Activated CD8-positive, alpha-beta T cell treated with anti-CD3 and anti-CD28 coated beads, Interleukin-2, amount 10 ng/mL, durations not matched to agents 7 days and 5 days (primary cell): ENCODE data around the gene TTC12. TPM values are rescaled to one million over a fixed set of nuclear protein-coding genes. Genes with fewer than 3 reads are reported as not detected.

ENCODE experiments used
- ATAC-seq: fragments of 150-1000 bp; cut with Tn5 transposase; one replicate; pipeline ENCODE4 v1.10.0; 2021; ENCODE audit warnings: moderate library complexity
- CTCF ChIA-PET: fragments of 350-600 bp; sonication (Branson Sonifier 250); formaldehyde crosslinking; loops from one replicate; lab custom pipeline; 2021; ENCODE audit warnings: antibody characterized with exemption; lab: Charles Lee
- POLR2A ChIA-PET: fragments of 350-600 bp; sonication (Branson Sonifier 250); formaldehyde crosslinking; loops from one replicate; lab custom pipeline; 2021; ENCODE audit warnings: antibody characterized with exemption; lab: Charles Lee
- DNase-seq: peaks from one replicate; pipeline ENCODE4 v3.0.0-alpha.2; 2020
- H3K27ac Mint-ChIP-seq: one replicate; pipeline ENCODE4 v1.8.0; 2021; ENCODE audit warnings: mild to moderate bottlenecking, mixed read lengths
- H3K27me3 Mint-ChIP-seq: one replicate; pipeline ENCODE4 v1.8.0; 2021; ENCODE audit warnings: low read depth, mixed read lengths
- H3K36me3 Mint-ChIP-seq: one replicate; pipeline ENCODE4 v1.8.0; 2021; ENCODE audit warnings: low read depth, mixed read lengths
- H3K4me1 Mint-ChIP-seq: one replicate; pipeline ENCODE4 v1.8.0; 2021; ENCODE audit warnings: low read depth, mixed read lengths
- H3K4me3 Mint-ChIP-seq: one replicate; pipeline ENCODE4 v1.8.0; 2021; ENCODE audit warnings: mild to moderate bottlenecking, mixed read lengths
- H3K9me3 Mint-ChIP-seq: one replicate; pipeline ENCODE4 v1.8.0; 2022; ENCODE audit warnings: mixed read lengths; ENCODE audit not compliant: insufficient read depth
- total RNA-seq, 2 experiments: library from RNA; stranded (reverse); gene quantifications; one replicate each; pipeline ENCODE4 v1.2.3, GENCODE V29; 2021

TTC12 gene
- total RNA-seq, 2 experiments from 2014 or later, result 4.5 to 5.2 TPM

DNA sequence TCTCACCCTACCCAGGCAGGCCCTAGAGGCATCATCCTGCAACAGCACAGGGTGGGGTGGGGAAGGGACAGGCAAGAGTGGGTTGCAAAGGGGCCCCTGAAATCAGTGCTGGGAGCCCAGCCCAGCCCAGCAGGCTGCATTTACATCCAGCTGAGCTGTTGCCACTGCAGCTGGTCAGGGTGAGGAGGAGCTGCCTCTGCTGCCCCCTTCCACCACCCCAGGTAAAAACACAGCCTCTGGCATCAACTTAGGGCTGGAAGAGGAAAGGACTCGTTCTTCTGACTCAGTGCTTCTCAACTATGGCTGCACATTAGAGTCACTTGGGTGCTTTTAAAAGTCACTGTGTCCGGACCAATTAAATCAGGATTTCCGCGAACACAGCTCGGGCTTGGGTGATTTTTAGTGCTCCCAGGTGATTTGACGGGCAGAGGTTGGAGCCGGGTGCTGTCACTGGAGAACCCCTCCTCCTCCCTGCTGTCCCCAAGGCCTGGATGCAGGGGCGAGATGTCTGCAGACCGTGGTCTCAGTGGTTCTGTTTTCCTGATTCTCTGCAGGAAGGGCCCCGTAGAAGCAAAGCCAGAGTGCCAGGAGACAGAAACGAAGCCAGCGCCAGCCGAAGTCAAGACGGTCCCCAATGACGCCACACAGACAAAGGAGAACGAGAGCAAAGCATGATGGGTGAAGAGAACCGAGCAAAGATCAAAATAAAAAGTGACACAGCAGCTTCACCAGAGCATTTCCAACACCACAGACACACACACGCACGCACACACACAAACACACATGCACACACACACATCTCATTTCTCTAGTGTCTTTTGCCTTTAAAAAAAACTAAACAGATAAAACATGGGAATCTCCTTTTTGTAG lies 39.4 kb upstream of the TTC12 start:
- CTCF ChIA-PET, result interaction anchor here (0.9 kb wide), 1 partner anchor 15 kb away, joined by 3 read pairs; no protein-coding TSS in a partner anchor
- Mint-ChIP-seq H3K4me1 (no peaks in the 10 kb centered on the region), H3K36me3 (no peaks in the 10 kb centered on the region), H3K27ac (no peak overlapping the region), H3K4me3 (no peak overlapping the region), H3K9me3 (no peaks in the 10 kb centered on the region), H3K27me3 (no peaks in the 10 kb centered on the region)
- ATAC-seq (no peak), DNase-seq (no peak)
- POLR2A ChIA-PET, result no interaction called here

DNA sequence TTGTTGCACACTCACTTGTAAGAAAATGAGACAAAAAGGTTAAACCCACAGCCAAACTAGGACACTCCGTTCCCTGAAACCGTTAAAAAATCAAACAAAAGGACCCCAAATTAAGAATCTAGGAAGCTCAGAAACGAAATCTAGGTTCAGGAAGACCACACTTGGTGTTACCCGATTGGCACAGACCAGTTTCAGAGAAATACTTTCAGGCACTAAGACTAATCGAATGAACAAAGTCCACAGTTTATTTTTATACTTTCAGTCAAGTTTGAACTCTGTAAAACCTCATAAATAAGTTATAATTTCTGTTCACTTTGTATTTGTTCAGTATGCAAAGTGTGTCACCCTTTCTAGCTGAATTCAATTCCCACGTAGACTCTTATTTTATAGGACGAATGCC lies 38.8 kb upstream of the TTC12 start:
- no peaks in the 10 kb centered on the region for H3K9me3 Mint-ChIP-seq
- POLR2A ChIA-PET, result no interaction called here
- no peaks in the 10 kb centered on the region for H3K4me1 Mint-ChIP-seq
- no peak for ATAC-seq
- H3K36me3 Mint-ChIP-seq, result no peaks in the 10 kb centered on the region
- no peaks in the 10 kb centered on the region for H3K27me3 Mint-ChIP-seq
- H3K4me3 Mint-ChIP-seq, result no peak overlapping the region
- H3K27ac Mint-ChIP-seq, result no peak overlapping the region
- CTCF ChIA-PET, result interaction anchor here (0.9 kb wide), 1 partner anchor 14 kb away, joined by 3 read pairs; no protein-coding TSS in a partner anchor
- no peak for DNase-seq

DNA sequence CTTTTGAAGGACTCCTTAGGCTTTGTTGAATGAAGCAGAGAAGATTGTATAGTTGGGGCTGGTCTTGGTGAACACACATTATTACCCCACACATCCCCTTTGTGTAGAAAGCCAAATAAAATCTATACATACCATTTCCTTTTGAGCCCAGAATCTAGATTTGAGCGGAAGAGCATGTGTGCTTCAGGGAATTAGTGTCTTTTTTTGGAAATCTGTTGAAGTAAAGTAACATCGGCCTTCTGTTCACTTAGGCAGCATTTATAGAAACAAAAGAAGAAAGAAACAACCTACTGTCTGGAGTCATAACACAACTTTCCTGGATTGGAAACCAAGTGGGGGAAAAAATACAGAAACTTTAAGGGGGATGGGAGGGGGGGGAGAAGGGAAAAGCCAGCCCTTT lies 37.9 kb upstream of the TTC12 start:
- no peaks in the 10 kb centered on the region for H3K36me3 Mint-ChIP-seq
- no peak for ATAC-seq

DNA sequence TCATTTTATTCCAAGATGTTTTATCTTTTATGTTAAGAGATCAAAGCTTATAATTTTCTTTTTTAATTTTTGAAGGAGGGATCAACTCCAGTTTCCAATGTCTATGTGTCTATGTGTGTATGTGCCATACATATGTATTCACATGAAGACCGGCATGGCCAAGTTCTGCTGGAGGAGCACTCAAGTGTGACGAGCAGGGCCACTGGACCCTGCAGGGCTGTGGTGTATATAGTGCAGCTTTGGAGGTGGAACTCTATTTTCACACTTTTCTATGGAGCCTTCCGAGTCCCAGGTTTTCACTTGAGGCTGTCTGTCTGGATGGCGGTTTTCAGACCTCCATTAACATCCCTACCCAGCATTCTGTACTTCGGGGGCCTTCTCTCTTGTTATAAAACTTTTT lies 36.5 kb upstream of the TTC12 start:
- Mint-ChIP-seq H3K36me3 (no peaks in the 10 kb centered on the region), H3K4me3 (no peak overlapping the region), H3K27ac (no peak overlapping the region), H3K4me1 (no peaks in the 10 kb centered on the region), H3K27me3 (no peaks in the 10 kb centered on the region), H3K9me3 (no peaks in the 10 kb centered on the region)
- POLR2A ChIA-PET, result no interaction called here
- DNase-seq (no peak), ATAC-seq (no peak)
- CTCF ChIA-PET, result no interaction called here

More for the DNA sequence above, 37.9 kb upstream of the TTC12 start:
- CTCF ChIA-PET, result no interaction called here
- Mint-ChIP-seq H3K9me3 (no peaks in the 10 kb centered on the region), H3K27me3 (no peaks in the 10 kb centered on the region), H3K4me3 (no peak overlapping the region), H3K4me1 (no peaks in the 10 kb centered on the region), H3K27ac (no peak overlapping the region)
- DNase-seq, result no peak
- POLR2A ChIA-PET, result no interaction called here

DNA sequence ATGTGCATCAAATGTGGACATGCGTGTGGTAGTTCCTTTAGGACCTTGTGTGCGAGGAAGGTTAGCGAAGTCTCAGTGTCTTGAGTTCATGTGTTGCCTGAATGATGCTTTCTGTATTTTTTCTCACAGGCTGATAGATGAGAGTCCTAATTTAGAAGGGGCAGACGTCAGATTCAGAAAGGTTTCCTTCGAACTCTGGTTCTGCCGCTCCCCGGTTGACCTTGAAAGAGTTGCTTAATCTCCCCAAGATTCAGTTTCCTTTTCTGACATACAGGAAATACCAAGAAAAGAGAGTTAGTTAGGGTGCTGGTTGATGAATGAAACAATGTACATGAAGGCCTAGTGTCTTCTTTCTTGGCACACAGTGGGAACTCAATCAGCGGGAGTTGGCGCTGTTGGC lies 35.9 kb upstream of the TTC12 start:
- Mint-ChIP-seq H3K4me3 (no peak overlapping the region), H3K4me1 (no peaks in the 10 kb centered on the region), H3K27me3 (no peaks in the 10 kb centered on the region), H3K27ac (no peak overlapping the region), H3K36me3 (no peaks in the 10 kb centered on the region), H3K9me3 (no peaks in the 10 kb centered on the region)
- POLR2A ChIA-PET, result no interaction called here
- CTCF ChIA-PET, result no interaction called here
- ATAC-seq (no peak), DNase-seq (no peak)

DNA sequence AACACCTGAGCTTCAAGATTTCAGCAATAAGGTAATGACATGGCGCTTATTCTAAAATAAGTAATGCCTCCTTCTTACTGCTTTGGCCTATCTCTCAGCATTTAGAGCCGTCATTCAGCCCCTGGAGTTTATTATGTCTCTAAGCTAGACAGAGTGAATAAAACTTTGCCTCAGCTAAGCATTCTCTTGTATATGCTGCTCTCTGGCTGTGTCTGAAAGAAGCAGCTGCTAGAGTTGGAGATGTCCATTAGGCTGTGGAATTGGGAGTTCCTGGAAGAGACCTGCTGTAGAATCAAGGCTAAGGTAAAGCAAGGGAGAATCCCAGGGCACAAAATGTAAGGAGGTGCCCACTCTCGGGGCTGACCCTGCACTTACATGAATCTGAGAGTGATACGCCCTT lies 35.5 kb upstream of the TTC12 start:
- CTCF ChIA-PET, result no interaction called here
- no peak for ATAC-seq
- Mint-ChIP-seq H3K4me1 (no peaks in the 10 kb centered on the region), H3K4me3 (no peak overlapping the region), H3K9me3 (no peaks in the 10 kb centered on the region), H3K27me3 (no peaks in the 10 kb centered on the region), H3K36me3 (no peaks in the 10 kb centered on the region), H3K27ac (no peak overlapping the region)
- DNase-seq, result no peak
- POLR2A ChIA-PET, result no interaction called here

DNA sequence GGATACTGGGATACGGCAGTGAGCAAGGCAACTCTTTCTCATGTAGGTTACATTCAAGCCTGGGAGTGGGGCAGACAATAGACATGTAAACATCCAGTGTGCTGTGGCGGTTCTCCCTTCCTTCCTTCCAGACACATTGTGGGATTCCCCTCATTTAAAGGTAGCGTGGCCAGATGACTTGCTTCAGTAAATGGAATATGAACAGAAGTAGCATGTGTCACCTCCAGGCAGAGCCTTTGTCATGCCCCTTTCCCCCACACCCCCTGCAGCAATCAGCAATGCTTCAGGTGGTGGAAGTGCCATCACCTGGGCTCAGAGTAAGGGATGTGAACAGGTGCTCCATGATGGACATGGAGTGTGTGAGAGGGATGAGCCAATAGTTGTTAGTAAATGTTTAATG lies 34.8 kb upstream of the TTC12 start:
- Mint-ChIP-seq H3K36me3 (no peaks in the 10 kb centered on the region), H3K27me3 (no peaks in the 10 kb centered on the region), H3K4me3 (no peak overlapping the region), H3K9me3 (no peaks in the 10 kb centered on the region), H3K4me1 (no peaks in the 10 kb centered on the region), H3K27ac (no peak overlapping the region)
- ATAC-seq (no peak), DNase-seq (no peak)
- POLR2A ChIA-PET, result no interaction called here
- CTCF ChIA-PET, result no interaction called here

DNA sequence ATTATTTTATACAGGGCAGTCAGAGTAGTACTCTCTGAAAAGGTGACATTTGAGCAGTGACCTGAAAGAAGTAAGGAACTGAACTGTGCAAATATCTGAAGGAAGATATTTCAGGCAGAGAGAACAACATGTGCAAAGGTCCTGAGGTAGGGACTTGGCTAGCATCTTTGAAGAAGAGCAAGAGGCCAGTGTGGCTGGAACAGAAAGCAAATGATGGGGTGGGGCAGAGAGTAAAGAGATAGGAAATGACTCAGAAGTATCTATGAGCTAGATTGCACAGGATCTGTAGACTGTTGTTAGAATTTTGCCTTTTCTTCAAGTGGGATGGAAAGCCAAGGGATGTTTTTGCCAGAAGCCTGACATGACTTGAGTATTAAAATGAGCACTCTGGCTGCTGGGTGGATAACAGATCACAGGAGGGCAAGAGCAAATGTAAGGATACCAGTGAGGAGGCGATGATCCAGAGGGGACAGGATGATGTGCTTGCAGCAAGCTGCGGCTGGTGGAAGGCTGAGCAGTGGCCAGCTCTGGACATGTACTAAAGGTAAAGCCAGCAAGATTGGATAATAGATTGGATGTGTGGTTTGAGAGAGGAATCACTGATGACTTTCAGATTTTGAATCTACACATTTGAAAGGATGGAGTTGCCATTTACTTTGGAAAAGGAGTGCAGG lies 33.2 kb upstream of the TTC12 start:
- Mint-ChIP-seq H3K4me3 (no peak overlapping the region), H3K4me1 (no peaks in the 10 kb centered on the region), H3K27me3 (no peaks in the 10 kb centered on the region), H3K36me3 (no peaks in the 10 kb centered on the region), H3K27ac (no peak overlapping the region), H3K9me3 (no peaks in the 10 kb centered on the region)
- ATAC-seq (no peak), DNase-seq (no peak)
- POLR2A ChIA-PET, result no interaction called here
- CTCF ChIA-PET, result no interaction called here

DNA sequence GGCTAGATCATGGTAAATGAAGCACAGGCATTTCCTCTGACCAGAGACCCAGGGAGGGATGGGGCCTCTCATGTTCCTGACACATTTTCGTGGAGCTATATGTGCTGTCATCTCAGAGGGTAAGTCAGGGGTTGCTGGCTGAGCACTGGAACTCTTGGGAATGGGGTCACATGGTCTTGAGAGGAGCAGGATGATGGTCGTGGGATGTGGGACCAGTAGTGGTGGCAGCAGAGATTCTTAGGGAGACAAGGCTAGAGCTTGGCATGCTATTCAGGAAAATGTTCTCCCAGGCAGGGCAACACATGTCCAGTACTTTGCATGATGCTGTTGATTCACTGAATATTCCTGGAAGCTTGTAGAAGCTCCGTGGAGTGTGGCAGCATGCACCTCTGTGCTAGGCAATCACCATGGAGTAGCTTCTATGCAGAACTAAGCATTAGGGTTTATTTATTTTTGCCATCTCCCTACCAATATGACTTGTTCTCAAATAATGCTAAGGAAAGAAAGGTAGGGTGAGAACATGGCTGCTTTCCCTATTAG lies 31.4 kb upstream of the TTC12 start:
- ChIA-PET POLR2A (no interaction called here), CTCF (interaction anchor here (1.0 kb wide), 1 partner anchor 695 kb away, joined by 4 read pairs; no protein-coding TSS in a partner anchor)
- no peak overlapping the region for H3K27ac Mint-ChIP-seq
- H3K4me3 Mint-ChIP-seq, result no peak overlapping the region
- DNase-seq, result no peak
- no peaks in the 10 kb centered on the region for H3K9me3 Mint-ChIP-seq
- ATAC-seq, result no peak
- H3K4me1 Mint-ChIP-seq, result no peaks in the 10 kb centered on the region
- no peaks in the 10 kb centered on the region for H3K36me3 Mint-ChIP-seq
- no peaks in the 10 kb centered on the region for H3K27me3 Mint-ChIP-seq

DNA sequence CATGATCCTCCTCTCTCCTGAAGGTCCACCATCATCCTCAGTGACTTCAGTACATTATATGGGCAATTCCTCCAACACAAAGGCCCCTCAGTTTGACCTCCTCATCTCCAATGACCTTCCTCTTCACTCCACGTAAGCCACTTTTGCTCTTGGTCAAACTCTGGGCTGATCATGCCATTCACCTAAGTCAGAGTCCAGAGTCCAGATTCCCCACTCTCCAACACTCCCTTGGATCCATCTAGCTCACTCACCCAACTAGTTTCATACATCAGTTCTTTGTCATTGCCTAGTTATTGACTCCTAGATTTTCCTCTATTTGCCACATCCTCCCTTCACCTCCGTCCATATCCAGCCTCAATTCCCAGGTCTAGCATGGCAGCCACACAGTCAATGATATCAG lies 30.5 kb upstream of the TTC12 start:
- H3K4me3 Mint-ChIP-seq, result no peak overlapping the region
- DNase-seq, result no peak
- no peak for ATAC-seq
- H3K27me3 Mint-ChIP-seq, result no peaks in the 10 kb centered on the region
- CTCF ChIA-PET, result no interaction called here
- POLR2A ChIA-PET, result no interaction called here
- no peaks in the 10 kb centered on the region for H3K36me3 Mint-ChIP-seq
- no peaks in the 10 kb centered on the region for H3K9me3 Mint-ChIP-seq
- H3K27ac Mint-ChIP-seq, result no peak overlapping the region
- H3K4me1 Mint-ChIP-seq, result no peaks in the 10 kb centered on the region

DNA sequence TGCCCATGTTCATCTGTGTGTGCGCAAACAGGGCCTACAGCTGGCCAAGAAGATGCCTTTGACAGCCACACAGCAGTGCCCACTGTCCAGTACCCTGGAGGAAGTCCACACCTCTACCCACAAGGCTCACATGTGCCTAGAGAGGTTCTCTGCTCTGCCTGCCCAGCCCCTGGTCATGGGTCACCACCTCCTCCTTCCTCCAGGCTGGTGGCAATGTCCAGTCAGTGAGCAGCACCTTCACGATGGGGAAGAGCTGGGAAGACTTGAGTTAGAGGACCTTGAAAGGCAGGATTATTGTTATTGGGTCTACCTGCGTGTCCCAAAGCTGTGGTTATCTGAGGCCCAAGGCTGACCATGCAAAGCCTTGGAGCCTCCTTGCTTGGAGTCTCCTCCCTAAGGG lies 28.4 kb upstream of the TTC12 start:
- Mint-ChIP-seq H3K9me3 (no peaks in the 10 kb centered on the region), H3K27me3 (no peaks in the 10 kb centered on the region), H3K4me1 (no peaks in the 10 kb centered on the region), H3K36me3 (no peaks in the 10 kb centered on the region), H3K4me3 (no peak overlapping the region), H3K27ac (no peak overlapping the region)
- ChIA-PET POLR2A (no interaction called here), CTCF (no interaction called here)
- DNase-seq (no peak), ATAC-seq (no peak)
